Hepatocyte (in vitro differentiated cells): Measurements from ENCODE around the gene TIMM50.

Source experiments
- EZH2 ChIP-seq: fragments of 200-600 bp; sonication (generic); IDR thresholded peaks from 2 replicates; pipeline ENCODE4 v1.6.1; 2016; ENCODE audit warnings: antibody characterized with exemption, mild to moderate bottlenecking, borderline replicate concordance
- EZH2phosphoT487 ChIP-seq: fragments of 200-600 bp; sonication (generic); IDR thresholded peaks from one replicate; pipeline ENCODE4 v1.6.1; 2018; ENCODE audit warnings: antibody characterized with exemption, mild to moderate bottlenecking, low read depth, moderate library complexity; ENCODE audit not compliant: unreplicated experiment, severe bottlenecking
- TF ChIP-seq, protein P1 (sequence below): fragments of 200-600 bp; sonication (generic); IDR thresholded peaks from 2 replicates; pipeline ENCODE4 v1.5.1; 2016; ENCODE audit warnings: antibody characterized with exemption, mild to moderate bottlenecking; ENCODE audit not compliant: poor library complexity

DNA sequence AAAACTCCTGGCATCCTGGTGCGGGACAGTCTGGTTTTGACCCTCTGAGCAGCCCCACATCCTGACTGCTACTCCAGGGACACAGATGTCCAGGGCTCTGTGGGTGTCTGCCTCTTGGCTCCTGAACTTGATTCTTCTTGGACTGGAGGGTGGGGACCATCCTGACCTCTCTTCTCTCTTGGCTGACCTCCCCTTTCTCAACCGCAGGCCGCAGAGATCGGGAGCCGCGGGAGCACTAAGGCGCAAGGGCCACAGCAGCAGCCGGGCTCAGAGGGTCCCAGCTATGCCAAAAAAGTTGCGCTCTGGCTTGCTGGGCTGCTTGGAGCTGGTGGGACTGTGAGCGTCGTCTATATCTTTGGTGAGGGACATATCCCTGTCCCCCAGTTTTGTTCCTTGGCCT is 1.0 kb downstream of the TIMM50 start:
- TF ChIP-seq, protein P1, sequence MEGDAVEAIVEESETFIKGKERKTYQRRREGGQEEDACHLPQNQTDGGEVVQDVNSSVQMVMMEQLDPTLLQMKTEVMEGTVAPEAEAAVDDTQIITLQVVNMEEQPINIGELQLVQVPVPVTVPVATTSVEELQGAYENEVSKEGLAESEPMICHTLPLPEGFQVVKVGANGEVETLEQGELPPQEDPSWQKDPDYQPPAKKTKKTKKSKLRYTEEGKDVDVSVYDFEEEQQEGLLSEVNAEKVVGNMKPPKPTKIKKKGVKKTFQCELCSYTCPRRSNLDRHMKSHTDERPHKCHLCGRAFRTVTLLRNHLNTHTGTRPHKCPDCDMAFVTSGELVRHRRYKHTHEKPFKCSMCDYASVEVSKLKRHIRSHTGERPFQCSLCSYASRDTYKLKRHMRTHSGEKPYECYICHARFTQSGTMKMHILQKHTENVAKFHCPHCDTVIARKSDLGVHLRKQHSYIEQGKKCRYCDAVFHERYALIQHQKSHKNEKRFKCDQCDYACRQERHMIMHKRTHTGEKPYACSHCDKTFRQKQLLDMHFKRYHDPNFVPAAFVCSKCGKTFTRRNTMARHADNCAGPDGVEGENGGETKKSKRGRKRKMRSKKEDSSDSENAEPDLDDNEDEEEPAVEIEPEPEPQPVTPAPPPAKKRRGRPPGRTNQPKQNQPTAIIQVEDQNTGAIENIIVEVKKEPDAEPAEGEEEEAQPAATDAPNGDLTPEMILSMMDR, result no peak
- TF ChIP-seq EZH2phosphoT487, result no peak
- TF ChIP-seq EZH2, result no peak
